ENCODE results near the gene VPS50.

VPS50 gene

GRCh38 chr7:93212881-93213280, 19.3 kb upstream of the VPS50 start:
- no peaks in the 10 kb centered on the region for H3K9me3 Mint-ChIP-seq
- H3K27me3 Mint-ChIP-seq (ENCODE audit: low read depth), result peaks cover 47% of the 10 kb centered on the region
- no peaks in the 10 kb centered on the region for H3K36me3 Mint-ChIP-seq (ENCODE audit: low read depth)
- no peaks in the 10 kb centered on the region for H3K4me1 Mint-ChIP-seq
- H3K27ac Mint-ChIP-seq, result no peak overlapping the region
- TF ChIP-seq CTCF (IDR thresholded peaks at IDR 0.05; ENCODE audit: unreplicated experiment in 3 of 3), result no peak
- no peak overlapping the region for H3K4me3 Mint-ChIP-seq

GRCh38 chr7:93218997-93219827, 13.0 kb upstream of the VPS50 start:
- no peak overlapping the region for H3K4me3 Mint-ChIP-seq
- H3K27ac Mint-ChIP-seq, result no peak overlapping the region
- H3K4me1 Mint-ChIP-seq, result no peaks in the 10 kb centered on the region
- H3K9me3 Mint-ChIP-seq, result no peaks in the 10 kb centered on the region
- H3K36me3 Mint-ChIP-seq (ENCODE audit: low read depth), result no peaks in the 10 kb centered on the region
- TF ChIP-seq CTCF (IDR thresholded peaks at IDR 0.05; ENCODE audit: unreplicated experiment in 3 of 3), result no peak
- peaks cover 29% of the 10 kb centered on the region for H3K27me3 Mint-ChIP-seq (ENCODE audit: low read depth)

- Mint-ChIP-seq H3K4me3 (no peak overlapping the region), H3K27ac (no peak overlapping the region), H3K27me3 (ENCODE audit: low read depth) (peaks cover 28% of the 10 kb centered on the region), H3K36me3 (ENCODE audit: low read depth) (no peaks in the 10 kb centered on the region), H3K9me3 (no peaks in the 10 kb centered on the region), H3K4me1 (no peaks in the 10 kb centered on the region)
- no peak for TF ChIP-seq CTCF (IDR thresholded peaks at IDR 0.05; ENCODE audit: unreplicated experiment in 3 of 3)
These were observed 12.3 kb upstream of the VPS50 start for GRCh38 chr7:93219868-93220267.

GRCh38 chr7:93226310-93226709, 5.9 kb upstream of the VPS50 start, which contains the start of gene HEPACAM2:
Gene HEPACAM2, minus strand, starts transcription at chr7:93226469.
- Mint-ChIP-seq H3K27ac (no peak within 1 kb of the TSS), H3K9me3 (no peaks in the 10 kb centered on the region), H3K27me3 (ENCODE audit: low read depth) (peaks cover 37% of the 10 kb centered on the region), H3K4me1 (no peaks in the 10 kb centered on the region), H3K4me3 (no peak within 1 kb of the TSS), H3K36me3 (ENCODE audit: low read depth) (no peaks in the 10 kb centered on the region)
- TF ChIP-seq CTCF (IDR thresholded peaks at IDR 0.05; ENCODE audit: unreplicated experiment in 3 of 3), result no peak

- no peaks in the 10 kb centered on the region for H3K9me3 Mint-ChIP-seq
- H3K27me3 Mint-ChIP-seq (ENCODE audit: low read depth), result peaks cover 37% of the 10 kb centered on the region
- TF ChIP-seq CTCF (IDR thresholded peaks at IDR 0.05; ENCODE audit: unreplicated experiment in 3 of 3), result peak; percentile 65 to 86 (median 73)
- H3K4me3 Mint-ChIP-seq, result no peak overlapping the region
- H3K27ac Mint-ChIP-seq, result no peak overlapping the region
- peaks cover 7% of the 10 kb centered on the region for H3K4me1 Mint-ChIP-seq
- H3K36me3 Mint-ChIP-seq (ENCODE audit: low read depth), result no peaks in the 10 kb centered on the region
These were observed 3.9 kb upstream of the VPS50 start for GRCh38 chr7:93228302-93228701.

- peak overlapping the region; percentile 92 to 93 (median 92) for H3K4me3 Mint-ChIP-seq
- H3K27me3 Mint-ChIP-seq (ENCODE audit: low read depth), result peaks cover 21% of the 10 kb centered on the region
- no peak for TF ChIP-seq CTCF (IDR thresholded peaks at IDR 0.05; ENCODE audit: unreplicated experiment in 3 of 3)
- peak overlapping the region in 1 of 3 experiments; percentile 92 for H3K27ac Mint-ChIP-seq
- no peaks in the 10 kb centered on the region for H3K9me3 Mint-ChIP-seq
- no peaks in the 10 kb centered on the region for H3K36me3 Mint-ChIP-seq (ENCODE audit: low read depth)
- H3K4me1 Mint-ChIP-seq, result peaks cover 7% of the 10 kb centered on the region
These were observed 907 bp upstream of the VPS50 start for GRCh38 chr7:93231259-93231658.

Measured in nephron (organoid).